Testis (tissue), 3 donors: ENCODE measurements around the gene EPB42. TPM values are rescaled to one million over a fixed set of nuclear protein-coding genes. Genes with fewer than 3 reads are reported as not detected.

Source experiments
- DNase-seq: peaks from one replicate; pipeline ENCODE4 v3.0.0-alpha.2; 2019
- H3K27ac ChIP-seq, 2 donors: fragments of 200-600 bp; sonication (generic); one replicate each; pipeline ENCODE4 v1.5.1; 2019
- H3K27me3 ChIP-seq: fragments of 200-600 bp; sonication (generic); one replicate; pipeline ENCODE4 v1.5.1; 2019
- H3K36me3 ChIP-seq: fragments of 200-600 bp; sonication (generic); one replicate; pipeline ENCODE4 v1.5.1; 2017; ENCODE audit warnings: low read depth; ENCODE audit errors: missing control alignments
- H3K4me1 ChIP-seq: fragments of 200-600 bp; sonication (generic); one replicate; pipeline ENCODE4 v1.5.1; 2019
- H3K4me3 ChIP-seq, 2 donors: fragments of 200-600 bp; sonication (generic); one replicate each; pipeline ENCODE4 v1.5.1; 2017 to 2019
- H3K9me3 ChIP-seq: fragments of 200-600 bp; sonication (generic); one replicate; pipeline ENCODE4 v1.5.1; 2017
- CTCF ChIP-seq, 3 experiments: fragments of 450-650 bp in 2 of 3; fragments of 200-600 bp in 1 of 3; sonication (generic) in 1 of 3; IDR thresholded peaks; one replicate each; pipeline ENCODE4 v1.5.1; 2016 to 2019; ENCODE audit warnings: antibody characterized with exemption in 3 of 3, mild to moderate bottlenecking in 2 of 3, moderate library complexity in 1 of 3
- POLR2A ChIP-seq: fragments of 450-650 bp; IDR thresholded peaks from one replicate; pipeline ENCODE4 v1.6.1; 2017; ENCODE audit warnings: antibody characterized with exemption, mild to moderate bottlenecking, moderate library complexity
- WGBS, 2 donors: methylation state at CpG; one replicate each; pipeline ENCODE4 v1.1.5; 2018; 5-methylcytosine and 5-hydroxymethylcytosine counted together
- intact Hi-C: fragments of 100-400 bp; cut with DNase I; formaldehyde crosslinking; loops from one replicate; pipeline ENCODE4 v1.15.1; 2023; ENCODE audit warnings: low total_unique reads
- polyA plus RNA-seq: library from polyadenylated mRNA; stranded (reverse); fragments of 350-450 nt; fragmentation: Illumina TruSeq; extraction: RNeasy Lipid Tissue Mini Kit (QIAGEN cat#74804); gene quantifications from one replicate; pipeline ENCODE4 v1.2.3, GENCODE V29; 2014; ENCODE audit warnings: low read depth, low replicate concordance; ENCODE audit not compliant: insufficient read depth
- small RNA-seq, 2 donors: library from RNA; depleted of rRNA; stranded (forward); fragments of <200 nt; gene quantifications; one replicate each; pipeline ENCODE3, GENCODE V24; 2016
- total RNA-seq, 2 donors: library from RNA; depleted of rRNA; stranded (reverse); fragments of >200 nt; gene quantifications; one replicate each; pipeline ENCODE4 v1.2.3, GENCODE V29; 2016

Gene EPB42
- total and polyA plus RNA-seq, 3 donors from 2014 or later = 3.6 to 7.5 (median 6.8) TPM

GRCh38 chr15:43151688-43152087 is 69.1 kb downstream of the EPB42 start:
- intact Hi-C loops = no loop called here
- TF ChIP-seq POLR2A (no peak), CTCF (IDR thresholded peaks at IDR 0.05) (no peak)
- no peak overlapping the region for H3K27ac ChIP-seq
- 81 to 85% methylated on average over 2 of the region's 2 CpGs for WGBS, 2 donors
- DNase-seq = no peak
- H3K4me3 ChIP-seq = no peak overlapping the region
- no peaks in the 10 kb centered on the region for H3K27me3 ChIP-seq
- no peaks in the 10 kb centered on the region for H3K36me3 ChIP-seq
- no peaks in the 10 kb centered on the region for H3K4me1 ChIP-seq
- no peaks in the 10 kb centered on the region for H3K9me3 ChIP-seq

DNA sequence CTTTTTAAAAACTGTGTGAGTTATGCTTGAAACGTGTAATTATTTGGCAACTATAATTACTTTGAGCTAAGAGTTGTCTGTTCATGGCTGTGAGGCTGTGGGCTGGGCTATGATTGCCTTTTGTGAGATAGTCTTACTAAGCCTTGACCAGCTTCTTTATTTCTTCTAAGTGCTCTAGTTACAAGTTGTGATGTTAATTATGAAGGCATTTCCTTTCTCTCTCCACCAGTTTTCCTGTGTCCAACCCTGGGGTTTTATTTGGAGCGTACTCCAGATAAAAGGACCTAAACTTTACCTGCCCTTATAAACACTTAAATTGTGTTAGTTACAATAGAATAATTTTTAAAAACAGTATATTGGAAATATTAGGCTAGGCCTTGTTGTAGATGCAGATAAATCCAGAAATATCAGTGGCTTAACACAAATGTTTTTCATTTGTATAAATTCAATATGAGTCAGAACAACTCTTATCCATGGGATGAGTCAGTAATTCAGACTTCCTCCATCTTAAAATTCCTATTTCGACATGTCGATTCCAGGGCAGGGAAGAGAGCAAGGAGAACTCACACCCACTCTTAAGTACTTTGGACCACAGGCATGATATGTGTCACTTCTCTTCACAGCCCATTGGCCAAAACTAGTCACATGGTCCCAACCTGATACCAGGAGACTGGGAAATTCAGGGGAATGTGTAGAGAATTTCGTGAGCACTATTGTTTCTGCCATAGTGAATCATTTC is 70.5 kb downstream of the EPB42 start:
- H3K36me3 ChIP-seq = no peaks in the 10 kb centered on the region
- no peaks in the 10 kb centered on the region for H3K9me3 ChIP-seq
- DNase-seq = no peak
- intact Hi-C loops = no loop called here
- TF ChIP-seq POLR2A = no peak
- no peaks in the 10 kb centered on the region for H3K4me1 ChIP-seq
- no peak overlapping the region for H3K4me3 ChIP-seq
- no peaks in the 10 kb centered on the region for H3K27me3 ChIP-seq
- no peak overlapping the region for H3K27ac ChIP-seq
- 89 to 95% methylated on average over 5 of the region's 5 CpGs for WGBS, 2 donors

Small RNAs within 50 kb of the gene (small RNA-seq; reads per million reads assigned to genes)
- 0 reads per million in 2 donors for gene RF00019

Other genes starting within 250 kb of the EPB42 start
- 10 to 100 TPM; 36.5 to 40.7 TPM for gene UBR1, start 115.0 kb downstream of the EPB42 start, total RNA-seq
- gene UBR1, start 115.0 kb downstream of the EPB42 start, polyA plus RNA-seq = 21.3 TPM
- 10 to 100 TPM; 22.8 to 29.0 TPM for gene TMEM62, start 87.4 kb downstream of the EPB42 start, total RNA-seq
- gene TMEM62, start 87.4 kb downstream of the EPB42 start, polyA plus RNA-seq = 8.3 TPM
- 10 to 100 TPM; 63.7 to 83.6 TPM for gene CCNDBP1, start 35.6 kb downstream of the EPB42 start, total RNA-seq
- 60.5 TPM for gene CCNDBP1, start 35.6 kb downstream of the EPB42 start, polyA plus RNA-seq
- 1 to 10 TPM in 1 of 2 donors, under 1 TPM in 1; 0.43 to 2.1 TPM for gene TGM5, start 45.9 kb upstream of the EPB42 start, total RNA-seq
- 0.24 TPM for gene TGM5, start 45.9 kb upstream of the EPB42 start, polyA plus RNA-seq
- gene TGM7, start 81.2 kb upstream of the EPB42 start, total RNA-seq = under 1 TPM; 0.37 to 0.63 TPM
- gene TGM7, start 81.2 kb upstream of the EPB42 start, polyA plus RNA-seq = 2.0 TPM
- 1 to 10 TPM; 5.2 to 6.4 TPM for gene LCMT2, start 109.6 kb upstream of the EPB42 start, total RNA-seq
- 9.1 TPM for gene LCMT2, start 109.6 kb upstream of the EPB42 start, polyA plus RNA-seq
- gene ZSCAN29, start 150.0 kb upstream of the EPB42 start, total RNA-seq = 10 to 100 TPM; 25.3 to 42.8 TPM
- 62.5 TPM for gene ZSCAN29, start 150.0 kb upstream of the EPB42 start, polyA plus RNA-seq
- gene TUBGCP4, start 150.1 kb upstream of the EPB42 start, total RNA-seq = 10 to 100 TPM; 13.3 to 20.5 TPM
- gene TUBGCP4, start 150.1 kb upstream of the EPB42 start, polyA plus RNA-seq = 18.0 TPM